GM12878 (cell line): Measurements from ENCODE around the gene SCYGR5. TPM values are rescaled to one million over a fixed set of nuclear protein-coding genes. Genes with fewer than 3 reads are reported as not detected.

ENCODE experiments used
- CBX5 ChIP-seq: sonication (generic); IDR thresholded peaks from 2 replicates; pipeline ENCODE4 v1.6.1; 2016; ENCODE audit warnings: low read depth, moderate library complexity, mild to moderate bottlenecking, inconsistent platforms
- CHD1 ChIP-seq: IDR thresholded peaks from 2 replicates; pipeline ENCODE4 v1.6.1; 2012; ENCODE audit warnings: low read depth, low read length, improper control_type of control experiment
- EZH2 ChIP-seq: IDR thresholded peaks from 2 replicates; pipeline ENCODE4 v1.6.1; 2012; ENCODE audit warnings: low read depth, mild to moderate bottlenecking, control low read depth, inconsistent platforms, low read length, borderline replicate concordance; ENCODE audit not compliant: control insufficient read depth
- JUNB ChIP-seq: IDR thresholded peaks from 2 replicates; pipeline ENCODE4 v1.6.1; 2016; ENCODE audit warnings: antibody characterized with exemption, mild to moderate bottlenecking
- RAD51 ChIP-seq: fragments of 450-650 bp; IDR thresholded peaks from 2 replicates; pipeline ENCODE4 v1.6.1; 2016; ENCODE audit warnings: moderate library complexity, mild to moderate bottlenecking, inconsistent platforms
- SIX5 ChIP-seq: IDR thresholded peaks from 2 replicates; pipeline ENCODE4 v1.6.1; 2011; ENCODE audit warnings: mild to moderate bottlenecking, low read depth, low read length, moderate library complexity; ENCODE audit not compliant: severe bottlenecking
- TCF3 ChIP-seq: IDR thresholded peaks from 2 replicates; pipeline ENCODE4 v1.6.1; 2012; ENCODE audit warnings: low read depth, mild to moderate bottlenecking, low read length, borderline replicate concordance; ENCODE audit not compliant: insufficient read depth
- ZNF24 ChIP-seq: fragments of 450-650 bp; IDR thresholded peaks from 2 replicates; pipeline ENCODE4 v1.6.1; 2017; ENCODE audit warnings: antibody characterized with exemption, mild to moderate bottlenecking
- polyA plus RNA-seq, 11 experiments: library from polyadenylated mRNA; depleted of rRNA in 4 of 11; unstranded in 6 of 11; stranded (reverse) in 5 of 11; fragments of >200 nt; fragmentation: Nextera tagmentation in 4 of 11; fragmentation: Illumina TruSeq in 1 of 11; extraction: Ambion mirVana in 4 of 11; extraction: Trizol in 1 of 11; gene quantifications; 1 replicate in 1 of 11; 2 replicates in 10 of 11; pipeline versions ENCODE4 v1.2.1 to v1.2.3, GENCODE V29; 2011 to 2016; ENCODE audit warnings: inconsistent platforms in 2 of 11, missing spikeins in 2 of 11, low read depth in 1 of 11
- total RNA-seq, 4 experiments: library from RNA; depleted of rRNA in 3 of 4; stranded (reverse); fragments of >200 nt in 3 of 4; fragmentation: Illumina TruSeq in 1 of 4; extraction: Trizol in 1 of 4; gene quantifications; 2 replicates each; pipeline versions ENCODE4 v1.2.1 to v1.2.3, GENCODE V29; 2013 to 2021
- TF ChIP-seq, protein P1 (sequence below): fragments of 450-650 bp; IDR thresholded peaks from 2 replicates; pipeline ENCODE4 v1.6.1; 2017; ENCODE audit warnings: mild to moderate bottlenecking, moderate library complexity
- TF ChIP-seq, protein P2 (sequence below): fragments of 450-650 bp; formaldehyde crosslinking; IDR thresholded peaks from 2 replicates; pipeline ENCODE4 v1.4.0; 2022; ENCODE audit warnings: mild to moderate bottlenecking, moderate library complexity

The SCYGR5 gene
- total and polyA plus RNA-seq, 10 of the 15 experiments (the other 5 are each of a cell fraction or from before 2014, with no cell fraction given): not detected

DNA sequence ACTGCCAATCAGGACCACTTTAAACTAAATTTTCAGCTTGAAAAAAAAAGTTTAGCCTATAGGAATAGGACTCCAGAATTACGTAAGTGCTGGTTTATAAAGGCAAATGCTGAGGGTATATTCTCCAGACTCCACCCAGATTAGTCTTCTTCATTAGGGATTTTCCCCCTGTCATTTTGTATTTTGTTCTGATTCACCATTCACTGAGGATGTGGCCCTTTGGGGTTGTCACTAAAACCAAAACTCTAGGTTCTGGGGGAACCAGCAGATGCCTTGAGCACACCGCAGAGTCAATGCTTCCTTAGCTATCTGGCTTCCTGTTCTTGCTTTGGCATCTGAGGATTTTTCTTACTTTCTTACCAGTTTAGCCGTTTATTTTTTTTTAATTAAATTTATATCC is 38.8 kb upstream of the SCYGR5 start (continued):
- TF ChIP-seq, protein P1, sequence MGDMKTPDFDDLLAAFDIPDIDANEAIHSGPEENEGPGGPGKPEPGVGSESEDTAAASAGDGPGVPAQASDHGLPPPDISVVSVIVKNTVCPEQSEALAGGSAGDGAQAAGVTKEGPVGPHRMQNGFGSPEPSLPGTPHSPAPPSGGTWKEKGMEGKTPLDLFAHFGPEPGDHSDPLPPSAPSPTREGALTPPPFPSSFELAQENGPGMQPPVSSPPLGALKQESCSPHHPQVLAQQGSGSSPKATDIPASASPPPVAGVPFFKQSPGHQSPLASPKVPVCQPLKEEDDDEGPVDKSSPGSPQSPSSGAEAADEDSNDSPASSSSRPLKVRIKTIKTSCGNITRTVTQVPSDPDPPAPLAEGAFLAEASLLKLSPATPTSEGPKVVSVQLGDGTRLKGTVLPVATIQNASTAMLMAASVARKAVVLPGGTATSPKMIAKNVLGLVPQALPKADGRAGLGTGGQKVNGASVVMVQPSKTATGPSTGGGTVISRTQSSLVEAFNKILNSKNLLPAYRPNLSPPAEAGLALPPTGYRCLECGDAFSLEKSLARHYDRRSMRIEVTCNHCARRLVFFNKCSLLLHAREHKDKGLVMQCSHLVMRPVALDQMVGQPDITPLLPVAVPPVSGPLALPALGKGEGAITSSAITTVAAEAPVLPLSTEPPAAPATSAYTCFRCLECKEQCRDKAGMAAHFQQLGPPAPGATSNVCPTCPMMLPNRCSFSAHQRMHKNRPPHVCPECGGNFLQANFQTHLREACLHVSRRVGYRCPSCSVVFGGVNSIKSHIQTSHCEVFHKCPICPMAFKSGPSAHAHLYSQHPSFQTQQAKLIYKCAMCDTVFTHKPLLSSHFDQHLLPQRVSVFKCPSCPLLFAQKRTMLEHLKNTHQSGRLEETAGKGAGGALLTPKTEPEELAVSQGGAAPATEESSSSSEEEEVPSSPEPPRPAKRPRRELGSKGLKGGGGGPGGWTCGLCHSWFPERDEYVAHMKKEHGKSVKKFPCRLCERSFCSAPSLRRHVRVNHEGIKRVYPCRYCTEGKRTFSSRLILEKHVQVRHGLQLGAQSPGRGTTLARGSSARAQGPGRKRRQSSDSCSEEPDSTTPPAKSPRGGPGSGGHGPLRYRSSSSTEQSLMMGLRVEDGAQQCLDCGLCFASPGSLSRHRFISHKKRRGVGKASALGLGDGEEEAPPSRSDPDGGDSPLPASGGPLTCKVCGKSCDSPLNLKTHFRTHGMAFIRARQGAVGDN: no peak
- TF ChIP-seq JUNB (peak; percentile 79), CBX5 (no peak), TCF3 (no peak), ZNF24 (no peak), CHD1 (no peak), SIX5 (no peak), EZH2 (no peak), RAD51 (no peak)
- TF ChIP-seq, protein P2, sequence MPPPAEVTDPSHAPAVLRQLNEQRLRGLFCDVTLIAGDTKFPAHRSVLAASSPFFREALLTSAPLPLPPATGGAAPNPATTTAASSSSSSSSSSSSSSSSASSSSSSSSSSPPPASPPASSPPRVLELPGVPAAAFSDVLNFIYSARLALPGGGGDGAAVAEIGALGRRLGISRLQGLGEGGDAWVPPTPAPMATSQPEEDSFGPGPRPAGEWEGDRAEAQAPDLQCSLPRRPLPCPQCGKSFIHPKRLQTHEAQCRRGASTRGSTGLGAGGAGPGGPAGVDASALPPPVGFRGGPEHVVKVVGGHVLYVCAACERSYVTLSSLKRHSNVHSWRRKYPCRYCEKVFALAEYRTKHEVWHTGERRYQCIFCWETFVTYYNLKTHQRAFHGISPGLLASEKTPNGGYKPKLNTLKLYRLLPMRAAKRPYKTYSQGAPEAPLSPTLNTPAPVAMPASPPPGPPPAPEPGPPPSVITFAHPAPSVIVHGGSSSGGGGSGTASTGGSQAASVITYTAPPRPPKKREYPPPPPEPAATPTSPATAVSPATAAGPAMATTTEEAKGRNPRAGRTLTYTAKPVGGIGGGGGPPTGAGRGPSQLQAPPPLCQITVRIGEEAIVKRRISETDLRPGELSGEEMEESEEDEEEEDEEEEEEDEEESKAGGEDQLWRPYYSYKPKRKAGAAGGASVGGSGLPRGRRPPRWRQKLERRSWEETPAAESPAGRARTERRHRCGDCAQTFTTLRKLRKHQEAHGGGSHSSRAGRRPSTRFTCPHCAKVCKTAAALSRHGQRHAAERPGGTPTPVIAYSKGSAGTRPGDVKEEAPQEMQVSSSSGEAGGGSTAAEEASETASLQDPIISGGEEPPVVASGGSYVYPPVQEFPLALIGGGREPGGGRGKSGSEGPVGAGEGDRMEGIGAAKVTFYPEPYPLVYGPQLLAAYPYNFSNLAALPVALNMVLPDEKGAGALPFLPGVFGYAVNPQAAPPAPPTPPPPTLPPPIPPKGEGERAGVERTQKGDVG (CRISPR knock-in tag): no peak
